Globus pallidus (tissue), 1 donor: ENCODE data around the gene FNDC3B.
A peak's percentile ranks its signal among the peaks of the same experiment; 100 is the strongest.

Experiments
- DNase-seq: peaks from one replicate; pipeline ENCODE4 v3.0.0-alpha.2; 2015; ENCODE audit warnings: low spot score

FNDC3B gene

GRCh38 chr3:172189213-172189612 is 149.8 kb downstream of the FNDC3B start:
- no peak for DNase-seq

- DNase-seq = no peak
These were observed 150.7 kb downstream of the FNDC3B start for GRCh38 chr3:172189987-172190603.

- DNase-seq = no peak
These were observed 151.6 kb downstream of the FNDC3B start for GRCh38 chr3:172190980-172191379.

DNA sequence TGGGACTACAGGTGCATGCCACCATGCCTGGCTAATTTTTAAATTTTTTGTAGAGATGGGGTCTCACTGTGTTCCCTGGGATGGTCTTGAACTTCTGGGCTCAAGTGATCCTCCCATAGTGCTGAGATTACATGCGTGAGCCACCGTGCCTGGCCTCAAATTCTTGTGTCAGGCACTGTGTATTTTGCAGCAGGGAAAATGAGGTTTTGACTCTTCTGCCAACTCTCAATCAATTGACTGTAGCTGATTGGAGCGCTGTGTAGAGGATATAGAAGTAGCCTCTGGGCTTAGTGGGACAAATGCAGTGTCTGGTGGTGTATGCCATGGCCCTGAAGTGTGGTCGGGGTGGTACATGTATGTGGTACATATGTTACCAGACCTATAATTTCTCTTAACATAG is 152.3 kb downstream of the FNDC3B start:
- DNase-seq = no peak

GRCh38 chr3:172192830-172193415 is 153.5 kb downstream of the FNDC3B start:
- no peak for DNase-seq

- no peak for DNase-seq
These were observed 154.1 kb downstream of the FNDC3B start for GRCh38 chr3:172193436-172193835.

GRCh38 chr3:172194702-172195406 is 155.5 kb downstream of the FNDC3B start:
- no peak for DNase-seq

DNA sequence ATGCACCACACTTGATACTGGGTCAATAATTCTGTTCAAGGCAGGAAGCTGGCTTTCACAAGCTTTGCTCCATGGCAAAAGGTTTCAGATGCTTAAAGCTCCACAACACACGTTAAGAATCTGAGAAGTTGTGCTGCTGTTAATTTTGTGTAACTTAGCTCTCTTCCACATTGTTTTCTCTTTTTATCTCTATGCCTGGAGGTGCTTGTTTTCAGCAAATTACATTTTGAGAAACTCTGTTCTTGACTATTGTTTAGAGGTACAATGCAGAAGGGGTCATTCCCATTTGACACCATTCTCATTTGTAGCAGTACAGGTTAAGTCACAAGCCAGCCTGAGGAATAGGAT is 156.0 kb downstream of the FNDC3B start:
- no peak for DNase-seq

- DNase-seq = no peak
These were observed 158.0 kb downstream of the FNDC3B start for GRCh38 chr3:172197344-172197743.

- no peak for DNase-seq
These were observed 159.1 kb downstream of the FNDC3B start for GRCh38 chr3:172198428-172198827.

DNA sequence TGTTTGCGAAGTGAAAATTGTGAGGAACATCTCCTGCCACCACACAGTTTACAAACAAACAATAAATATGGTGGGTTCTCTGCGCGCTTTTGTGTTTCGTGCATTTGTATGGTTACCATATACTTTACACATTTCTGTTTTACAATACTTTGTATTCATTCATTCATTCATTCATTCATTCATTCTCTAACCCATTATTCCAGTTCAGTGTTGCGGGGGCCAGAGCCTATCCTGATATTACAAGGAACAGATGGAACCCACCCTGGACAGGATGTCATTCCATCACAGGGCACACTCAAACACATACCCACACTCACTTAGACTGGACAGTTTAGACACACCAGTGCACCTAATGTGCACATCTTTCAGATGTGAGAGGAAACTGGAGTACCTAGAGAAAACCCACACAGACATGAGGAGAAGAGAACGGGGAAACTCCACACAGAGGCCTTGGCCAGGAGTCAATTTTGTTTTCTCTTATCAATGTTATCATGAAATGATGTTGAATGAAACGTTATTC is 160.5 kb downstream of the FNDC3B start:
- no peak for DNase-seq

GRCh38 chr3:172201136-172201869 is 161.9 kb downstream of the FNDC3B start:
- DNase-seq = peak; percentile 24

GRCh38 chr3:172201870-172202236 is 162.5 kb downstream of the FNDC3B start:
- no peak for DNase-seq

DNA sequence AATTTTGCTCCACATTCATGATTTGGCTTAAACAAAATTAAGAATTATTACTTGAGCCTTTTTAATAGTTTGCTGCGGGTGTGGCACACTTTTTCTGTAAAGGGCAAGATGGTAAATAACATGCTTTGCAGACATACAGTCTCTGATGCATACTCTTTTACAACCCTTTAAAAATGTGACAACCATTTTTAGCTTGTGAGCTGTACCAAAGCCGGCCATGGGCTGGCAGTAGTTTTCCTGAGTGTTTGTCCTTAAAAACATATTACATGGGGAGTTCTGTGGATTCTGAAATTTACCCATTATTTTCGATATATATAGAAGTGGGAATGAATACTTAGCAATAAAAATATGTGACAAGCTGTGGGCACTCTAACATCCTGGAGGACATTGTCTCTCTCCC is 163.4 kb downstream of the FNDC3B start:
- no peak for DNase-seq

DNA sequence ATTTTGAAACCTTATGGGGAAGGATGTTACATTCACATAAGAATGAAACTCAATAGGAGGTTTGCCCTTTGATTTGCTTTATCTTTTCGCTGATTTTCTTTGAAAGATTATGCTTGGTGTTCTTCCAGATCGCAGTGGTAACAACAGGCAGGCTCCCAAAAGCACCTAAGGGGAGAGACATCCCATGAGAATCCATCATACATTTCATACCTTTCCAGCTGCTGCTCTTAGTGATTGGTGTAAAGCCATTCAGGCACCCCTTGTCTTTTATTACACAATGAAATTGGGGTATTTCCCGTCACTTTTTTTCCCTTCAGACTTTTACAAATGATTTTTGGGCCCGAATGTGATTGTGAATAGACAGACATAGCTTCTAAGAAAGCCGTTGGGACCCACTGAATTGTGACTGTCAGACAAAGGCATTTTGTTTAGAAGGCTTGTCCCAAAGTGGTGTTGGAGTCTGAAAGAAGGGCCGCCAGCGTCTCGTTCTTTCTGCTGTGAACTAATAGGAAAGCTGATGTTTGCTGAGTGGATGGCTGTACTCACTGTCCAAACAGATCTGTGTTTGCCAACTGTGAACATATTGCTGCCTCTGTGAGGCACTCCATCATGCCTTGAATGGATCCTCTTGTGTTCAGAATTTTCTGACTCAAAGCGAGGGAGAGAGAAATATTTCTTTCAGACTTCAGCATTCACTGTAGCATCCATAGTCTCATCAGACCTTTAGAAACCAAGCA is 164.3 kb downstream of the FNDC3B start:
- peak; percentile 93 for DNase-seq

- no peak for DNase-seq
These were observed 165.3 kb downstream of the FNDC3B start for GRCh38 chr3:172204716-172205115.

DNA sequence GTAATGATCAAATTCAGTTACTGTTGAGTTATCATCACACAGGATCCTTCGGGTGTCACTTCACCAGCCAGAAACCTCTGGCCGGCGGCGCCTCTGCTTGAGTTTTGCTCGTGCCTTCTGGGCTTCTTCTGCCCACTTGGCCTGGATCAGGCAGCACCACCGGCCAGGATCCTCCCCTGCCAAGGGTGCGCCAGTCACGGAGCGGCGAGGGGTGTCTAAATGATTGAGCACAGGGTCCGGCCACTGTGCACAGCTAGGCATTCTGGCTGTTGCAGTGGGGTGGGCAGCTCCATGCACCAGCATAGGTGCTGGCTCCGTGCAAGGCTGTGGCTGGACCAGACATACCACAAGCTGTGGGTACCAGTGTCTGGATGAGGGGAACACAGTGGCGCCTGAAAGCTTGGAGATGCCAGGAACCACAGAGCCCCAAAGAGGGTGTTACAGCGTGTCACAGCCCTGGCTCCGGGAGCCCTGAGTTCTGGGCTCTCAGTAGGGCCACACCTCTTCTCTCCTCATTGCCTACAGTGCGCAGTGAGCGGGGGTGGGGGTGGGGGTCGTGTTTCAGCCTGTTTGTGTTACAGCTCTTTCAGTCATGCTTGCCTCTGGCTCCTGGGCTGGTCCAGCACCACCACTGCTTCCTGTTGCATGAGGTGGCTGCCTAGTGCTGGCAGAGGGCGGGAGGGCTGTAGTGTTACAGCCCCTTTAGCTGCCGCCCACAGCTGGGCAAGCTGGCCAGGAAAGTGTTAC is 169.4 kb downstream of the FNDC3B start:
- no peak for DNase-seq

DNA sequence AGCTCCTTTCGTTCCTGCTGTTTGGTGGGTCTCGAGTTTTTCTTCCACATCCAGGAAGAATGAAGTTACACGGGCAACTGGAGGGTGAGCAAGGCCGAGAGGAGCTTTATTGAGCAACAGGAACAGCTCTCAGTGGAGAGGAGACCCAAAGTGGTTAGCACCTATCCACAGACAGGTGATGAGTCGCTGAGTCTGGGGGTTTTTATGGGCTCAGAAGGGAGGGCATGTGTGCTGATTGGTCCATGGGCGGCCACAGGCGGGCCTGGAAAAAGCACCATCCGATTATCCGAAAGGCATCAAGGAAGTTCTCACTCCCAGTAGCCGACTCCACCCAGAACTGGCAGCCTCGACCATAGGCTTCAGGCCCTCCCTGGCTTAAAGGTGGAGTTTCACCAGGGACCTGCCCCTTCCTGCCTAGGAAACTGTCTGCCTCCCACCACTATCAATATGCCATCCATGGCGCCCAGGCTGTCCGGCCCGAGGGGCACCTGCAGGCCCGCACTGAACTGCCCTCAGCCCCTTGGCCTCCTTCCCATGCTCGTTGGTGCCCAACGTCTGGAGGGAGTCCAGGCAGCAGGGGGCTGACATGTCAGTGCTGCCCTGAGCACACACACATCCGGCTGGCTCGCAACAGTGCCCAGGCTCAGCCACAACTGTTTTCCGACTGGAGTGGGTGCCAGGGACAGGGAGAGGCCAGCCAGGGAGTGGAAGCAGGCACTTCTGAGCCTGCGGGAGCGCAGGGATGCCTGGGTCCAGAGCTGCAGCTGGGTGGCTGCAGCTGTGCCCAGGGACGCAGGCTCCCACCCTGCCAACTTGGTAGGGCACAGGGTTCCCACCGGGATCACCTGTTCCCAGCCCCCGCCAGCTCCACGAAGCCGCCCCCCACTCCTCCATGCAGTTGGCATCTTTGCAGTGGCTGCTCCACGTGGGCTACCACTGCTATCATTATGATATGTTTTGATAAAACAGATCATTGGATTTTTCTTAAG is 170.2 kb downstream of the FNDC3B start:
- DNase-seq = no peak

GRCh38 chr3:172210355-172210754 is 171.0 kb downstream of the FNDC3B start:
- DNase-seq = no peak

GRCh38 chr3:172211123-172211522 is 171.7 kb downstream of the FNDC3B start:
- no peak for DNase-seq
